Measurements from ENCODE around the gene MALRD1. TPM values are rescaled to one million over a fixed set of nuclear protein-coding genes. Genes with fewer than 3 reads are reported as not detected.

Gene MALRD1
- total and polyA plus RNA-seq, 10 donors, result 0.06 to 1.6 (median 0.43) TPM

- intact Hi-C loops (cut with DNase I; ENCODE audit: low total_unique reads), result no loop called here
- 77 to 88% (median 85%) methylated on average over 4 of the region's 4 CpGs for WGBS, 5 donors
- DNase-seq, result no peak
Observed at GRCh38 chr10:19676063-19676462, 627.5 kb downstream of the MALRD1 start.

GRCh38 chr10:19683356-19683755, 634.8 kb downstream of the MALRD1 start:
- peaks cover 0 to 15% (median 2%) of the 10 kb centered on the region in 8 donors for H3K9me3 ChIP-seq
- intact Hi-C loops (cut with DNase I; ENCODE audit: low total_unique reads), result no loop called here
- no peaks in the 10 kb centered on the region for H3K36me3 ChIP-seq
- H3K27ac ChIP-seq, result no peak overlapping the region
- 84 to 91% (median 90%) methylated on average over 3 of the region's 3 CpGs for WGBS, 5 donors
- TF ChIP-seq CTCF (IDR thresholded peaks at IDR 0.05 in 8 of 11, conservative IDR thresholded peaks at IDR 0.05 in 3 of 11), result no peak
- TF ChIP-seq POLR2A (IDR thresholded peaks at IDR 0.05), result no peak
- TF ChIP-seq POLR2AphosphoS5 (IDR thresholded peaks at IDR 0.05), result no peak
- no peak for DNase-seq
- H3K27me3 ChIP-seq (replicated peaks in 1 of 7), result no peaks in the 10 kb centered on the region
- H3K4me1 ChIP-seq, result no peaks in the 10 kb centered on the region
- no peak overlapping the region for H3K4me3 ChIP-seq

More at GRCh38 chr10:19676063-19676462, 627.5 kb downstream of the MALRD1 start:
- Histone ChIP-seq H3K4me3 (no peak overlapping the region), H3K9me3 (peaks cover 0 to 15% (median 2%) of the 10 kb centered on the region in 8 donors), H3K27me3 (replicated peaks in 1 of 7) (no peaks in the 10 kb centered on the region), H3K4me1 (no peaks in the 10 kb centered on the region), H3K36me3 (no peaks in the 10 kb centered on the region), H3K27ac (no peak overlapping the region)
- TF ChIP-seq POLR2AphosphoS5 (IDR thresholded peaks at IDR 0.05), result no peak
- TF ChIP-seq CTCF (IDR thresholded peaks at IDR 0.05 in 8 of 11, conservative IDR thresholded peaks at IDR 0.05 in 3 of 11), result no peak
- no peak for TF ChIP-seq POLR2A (IDR thresholded peaks at IDR 0.05)

- H3K27me3 ChIP-seq (replicated peaks in 1 of 7), result no peaks in the 10 kb centered on the region
- 58 to 75% (median 66%) methylated on average over 5 of the region's 5 CpGs for WGBS, 5 donors
- H3K4me3 ChIP-seq, result no peak overlapping the region
- H3K27ac ChIP-seq, result no peak overlapping the region
- TF ChIP-seq CTCF (IDR thresholded peaks at IDR 0.05 in 8 of 11, conservative IDR thresholded peaks at IDR 0.05 in 3 of 11) (no peak), POLR2A (IDR thresholded peaks at IDR 0.05) (no peak), POLR2AphosphoS5 (IDR thresholded peaks at IDR 0.05) (no peak)
- H3K4me1 ChIP-seq, result no peaks in the 10 kb centered on the region
- DNase-seq, result no peak
- no peaks in the 10 kb centered on the region for H3K36me3 ChIP-seq
- intact Hi-C loops (cut with DNase I; ENCODE audit: low total_unique reads), result no loop called here
- H3K9me3 ChIP-seq, result peaks cover 0 to 15% (median under 1%) of the 10 kb centered on the region in 8 donors
Observed at GRCh38 chr10:19683960-19684359, 635.4 kb downstream of the MALRD1 start.

- H3K27ac ChIP-seq, result no peak overlapping the region
- no peak overlapping the region for H3K4me3 ChIP-seq
- H3K27me3 ChIP-seq (replicated peaks in 1 of 7), result no peaks in the 10 kb centered on the region
- WGBS, 5 donors, result 79 to 92% (median 89%) methylated on average over 3 of the region's 3 CpGs
- H3K9me3 ChIP-seq, result peaks cover 0 to 12% (median 4%) of the 10 kb centered on the region in 8 donors
- no peaks in the 10 kb centered on the region for H3K36me3 ChIP-seq
- intact Hi-C loops (cut with DNase I; ENCODE audit: low total_unique reads), result no loop called here
- TF ChIP-seq POLR2AphosphoS5 (IDR thresholded peaks at IDR 0.05) (no peak), POLR2A (IDR thresholded peaks at IDR 0.05) (no peak), CTCF (IDR thresholded peaks at IDR 0.05 in 8 of 11, conservative IDR thresholded peaks at IDR 0.05 in 3 of 11) (no peak)
- H3K4me1 ChIP-seq, result no peaks in the 10 kb centered on the region
- no peak for DNase-seq
Observed at GRCh38 chr10:19688344-19688743, 639.7 kb downstream of the MALRD1 start.
